ENCODE results near the gene CTTNBP2. TPM values are rescaled to one million over a fixed set of nuclear protein-coding genes. Genes with fewer than 3 reads are reported as not detected.

CTTNBP2 gene
- total and polyA plus RNA-seq, 2 experiments from 2014 or later: 7.9 to 14.5 TPM

GRCh38 chr7:117717357-117717756 is 155.9 kb downstream of the CTTNBP2 start:
- H3K79me2 ChIP-seq: no peaks in the 10 kb centered on the region
- H3K4me1 ChIP-seq (ENCODE audit: insufficient read depth): no peaks in the 10 kb centered on the region
- H2AFZ ChIP-seq: no peak overlapping the region
- no peaks in the 10 kb centered on the region for H3K27me3 ChIP-seq
- no peaks in the 10 kb centered on the region for H3K36me3 ChIP-seq (replicated peaks; ENCODE audit: insufficient read depth, low read depth)
- no peaks in the 10 kb centered on the region for H3K9me2 ChIP-seq (replicated peaks; ENCODE audit: insufficient read depth)
- H3K27ac ChIP-seq: peak overlapping the region; percentile 20
- H3K4me2 ChIP-seq: no peak overlapping the region
- no peaks in the 10 kb centered on the region for H4K20me1 ChIP-seq (ENCODE audit: insufficient read depth, poor library complexity, severe bottlenecking)
- 95% methylated on average over 2 of the region's 2 CpGs for WGBS (ENCODE audit: low lambda C conversion rate, missing lambda C conversion rate)
- H3K4me3 ChIP-seq: no peak overlapping the region
- no peaks in the 10 kb centered on the region for H3K9me3 ChIP-seq (ENCODE audit: low read depth)
- no peak for TF ChIP-seq EZH2 (IDR thresholded peaks at IDR 0.05; ENCODE audit: borderline replicate concordance)
- TF ChIP-seq EZH2phosphoT487 (IDR thresholded peaks at IDR 0.05; ENCODE audit: low read depth, severe bottlenecking, unreplicated experiment): no peak
- no peak for TF ChIP-seq CTCF (IDR thresholded peaks at IDR 0.05; ENCODE audit: poor library complexity)
- DNase-seq (ENCODE audit: low spot score): no peak

- no peak overlapping the region for H2AFZ ChIP-seq
- TF ChIP-seq EZH2phosphoT487 (IDR thresholded peaks at IDR 0.05; ENCODE audit: low read depth, severe bottlenecking, unreplicated experiment) (no peak), EZH2 (IDR thresholded peaks at IDR 0.05; ENCODE audit: borderline replicate concordance) (no peak), CTCF (IDR thresholded peaks at IDR 0.05; ENCODE audit: poor library complexity) (no peak)
- H4K20me1 ChIP-seq (ENCODE audit: insufficient read depth, poor library complexity, severe bottlenecking): no peaks in the 10 kb centered on the region
- H3K4me1 ChIP-seq (ENCODE audit: insufficient read depth): no peaks in the 10 kb centered on the region
- H3K27ac ChIP-seq: peak overlapping the region; percentile 23
- DNase-seq (ENCODE audit: low spot score): no peak
- no peaks in the 10 kb centered on the region for H3K36me3 ChIP-seq (replicated peaks; ENCODE audit: insufficient read depth, low read depth)
- H3K4me2 ChIP-seq: no peak overlapping the region
- H3K4me3 ChIP-seq: no peak overlapping the region
- H3K9me3 ChIP-seq (ENCODE audit: low read depth): no peaks in the 10 kb centered on the region
- 48% methylated on average over 5 of the region's 5 CpGs for WGBS (ENCODE audit: low lambda C conversion rate, missing lambda C conversion rate)
- H3K9me2 ChIP-seq (replicated peaks; ENCODE audit: insufficient read depth): no peaks in the 10 kb centered on the region
- H3K79me2 ChIP-seq: no peaks in the 10 kb centered on the region
- no peaks in the 10 kb centered on the region for H3K27me3 ChIP-seq
Observed at GRCh38 chr7:117716707-117717299, 156.4 kb downstream of the CTTNBP2 start.

GRCh38 chr7:117715784-117716445 is 157.3 kb downstream of the CTTNBP2 start:
- TF ChIP-seq EZH2 (IDR thresholded peaks at IDR 0.05; ENCODE audit: borderline replicate concordance): no peak
- peak; percentile 70 for TF ChIP-seq CTCF (IDR thresholded peaks at IDR 0.05; ENCODE audit: poor library complexity)
- Histone ChIP-seq H3K36me3 (replicated peaks; ENCODE audit: insufficient read depth, low read depth) (no peaks in the 10 kb centered on the region), H3K9me2 (replicated peaks; ENCODE audit: insufficient read depth) (no peaks in the 10 kb centered on the region), H3K27me3 (no peaks in the 10 kb centered on the region), H3K9me3 (ENCODE audit: low read depth) (no peaks in the 10 kb centered on the region), H3K27ac (peak overlapping the region; percentile 23), H3K4me3 (no peak overlapping the region), H3K79me2 (no peaks in the 10 kb centered on the region), H3K4me1 (ENCODE audit: insufficient read depth) (no peaks in the 10 kb centered on the region), H3K4me2 (no peak overlapping the region), H2AFZ (no peak overlapping the region), H4K20me1 (ENCODE audit: insufficient read depth, poor library complexity, severe bottlenecking) (no peaks in the 10 kb centered on the region)
- DNase-seq (ENCODE audit: low spot score): peak; percentile 78
- WGBS (ENCODE audit: low lambda C conversion rate, missing lambda C conversion rate): 72% methylated on average over 3 of the region's 3 CpGs
